HG03025 (cell line): ENCODE results near the gene CARD9.

ENCODE experiments used
- ATAC-seq: cut with Tn5 transposase; IDR thresholded peaks from one replicate; pipeline ENCODE4 v1.9.1; 2021; ENCODE audit warnings: mild to moderate bottlenecking, moderate library complexity; ENCODE audit not compliant: unreplicated experiment, low FRiP score

Gene CARD9

GRCh38 chr9:136381966-136382513 is 8.6 kb upstream of the CARD9 start:
- no peak for ATAC-seq

GRCh38 chr9:136381311-136381710 is 7.8 kb upstream of the CARD9 start:
- ATAC-seq, result no peak

GRCh38 chr9:136380381-136380780 is 6.9 kb upstream of the CARD9 start:
- ATAC-seq, result no peak

GRCh38 chr9:136379891-136380290 is 6.4 kb upstream of the CARD9 start:
- no peak for ATAC-seq

GRCh38 chr9:136379401-136379800 is 5.9 kb upstream of the CARD9 start:
- no peak for ATAC-seq

- ATAC-seq, result no peak
These were observed 5.5 kb upstream of the CARD9 start for GRCh38 chr9:136379003-136379287.

- ATAC-seq, result no peak
These were observed 4.9 kb upstream of the CARD9 start for GRCh38 chr9:136378170-136379002.

- ATAC-seq, result no peak
These were observed 4.1 kb upstream of the CARD9 start for GRCh38 chr9:136377341-136378169.

- ATAC-seq, result no peak
These were observed 3.0 kb upstream of the CARD9 start for GRCh38 chr9:136376457-136376856.

- no peak for ATAC-seq
These were observed 1.6 kb upstream of the CARD9 start for GRCh38 chr9:136375096-136375495.

GRCh38 chr9:136374183-136374575 is 710 bp upstream of the CARD9 start:
- no peak for ATAC-seq

- ATAC-seq, result no peak
These were observed 739 bp downstream of the CARD9 start for GRCh38 chr9:136372561-136373299.

GRCh38 chr9:136372006-136372405 is 1.5 kb downstream of the CARD9 start:
- no peak for ATAC-seq

GRCh38 chr9:136371533-136371880 is 2.0 kb downstream of the CARD9 start:
- no peak for ATAC-seq

GRCh38 chr9:136370687-136371532 is 2.6 kb downstream of the CARD9 start:
- ATAC-seq, result no peak

GRCh38 chr9:136370037-136370436 is 3.4 kb downstream of the CARD9 start:
- no peak for ATAC-seq

- no peak for ATAC-seq
These were observed 5.3 kb downstream of the CARD9 start for GRCh38 chr9:136368190-136368589.

- no peak for ATAC-seq
These were observed 5.9 kb downstream of the CARD9 start for GRCh38 chr9:136367296-136368145.

GRCh38 chr9:136366826-136367225 is 6.6 kb downstream of the CARD9 start:
- ATAC-seq, result no peak
